ENCODE results near the gene MAGEC3.

The MAGEC3 gene

DNA sequence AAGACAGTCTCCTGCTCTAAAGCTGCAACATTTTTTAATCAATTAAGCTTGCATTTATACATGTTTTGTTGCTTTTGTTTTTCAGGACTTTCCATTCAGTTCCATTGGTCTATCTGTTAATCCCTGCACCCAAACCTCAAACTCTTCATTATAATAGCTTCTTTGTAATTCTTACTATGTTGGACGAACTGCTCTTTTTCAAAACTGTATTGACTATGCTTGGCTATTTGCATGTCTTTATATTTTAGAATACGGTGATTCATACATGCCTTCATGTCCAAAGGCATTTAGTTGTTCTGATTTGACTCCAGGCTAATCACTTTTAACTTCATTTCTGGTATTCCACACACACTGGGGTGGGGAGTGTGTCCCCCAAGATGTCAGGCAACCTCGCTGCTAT is 79.7 kb downstream of the MAGEC3 start:
- no peak overlapping the region for H3K4me3 ChIP-seq (ENCODE audit: low read length)
- TF ChIP-seq ZNF274 (IDR thresholded peaks at IDR 0.05; ENCODE audit: low read depth, low read length): no peak

DNA sequence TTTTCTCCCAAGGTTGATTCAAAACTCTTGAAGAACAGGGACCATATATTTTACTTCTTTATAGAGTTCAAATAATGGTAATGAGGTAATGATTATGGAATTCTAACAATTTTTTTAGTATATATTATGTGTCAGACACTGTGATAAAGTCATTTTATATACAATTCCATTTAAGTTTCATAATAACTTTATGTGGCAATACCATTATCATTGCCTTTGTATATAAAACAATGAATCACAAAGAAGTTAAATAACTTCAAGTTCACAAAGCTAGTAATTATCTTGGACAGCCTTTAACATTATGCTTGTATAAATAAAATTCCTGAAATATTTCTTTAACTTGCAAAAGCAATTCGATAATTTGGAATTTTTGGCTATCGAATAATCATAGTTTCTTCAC is 86.2 kb downstream of the MAGEC3 start:
- TF ChIP-seq ZNF274 (IDR thresholded peaks at IDR 0.05; ENCODE audit: low read depth, low read length): no peak
- H3K4me3 ChIP-seq (ENCODE audit: low read length): no peak overlapping the region

DNA sequence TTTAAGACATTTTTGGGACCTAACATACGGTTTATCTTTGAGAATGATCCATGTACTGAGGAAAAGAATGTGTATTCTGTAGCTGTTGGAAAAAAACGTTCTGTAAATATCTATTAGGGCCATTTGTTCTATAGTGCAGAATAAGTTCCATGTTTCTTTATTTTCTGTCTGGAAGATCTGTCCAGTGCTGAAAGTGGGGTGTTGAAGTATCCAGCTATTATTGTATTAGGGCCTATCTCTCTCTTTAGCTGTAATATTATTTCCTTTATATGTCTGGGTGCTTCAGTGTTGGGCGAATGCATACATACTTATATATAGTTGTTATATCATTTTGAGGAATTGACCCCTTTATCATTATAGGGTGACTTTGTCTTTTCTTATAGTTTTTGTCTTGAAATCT is 90.3 kb downstream of the MAGEC3 start:
- no peak overlapping the region for H3K4me3 ChIP-seq (ENCODE audit: low read length)
- TF ChIP-seq ZNF274 (IDR thresholded peaks at IDR 0.05; ENCODE audit: low read depth, low read length): no peak

DNA sequence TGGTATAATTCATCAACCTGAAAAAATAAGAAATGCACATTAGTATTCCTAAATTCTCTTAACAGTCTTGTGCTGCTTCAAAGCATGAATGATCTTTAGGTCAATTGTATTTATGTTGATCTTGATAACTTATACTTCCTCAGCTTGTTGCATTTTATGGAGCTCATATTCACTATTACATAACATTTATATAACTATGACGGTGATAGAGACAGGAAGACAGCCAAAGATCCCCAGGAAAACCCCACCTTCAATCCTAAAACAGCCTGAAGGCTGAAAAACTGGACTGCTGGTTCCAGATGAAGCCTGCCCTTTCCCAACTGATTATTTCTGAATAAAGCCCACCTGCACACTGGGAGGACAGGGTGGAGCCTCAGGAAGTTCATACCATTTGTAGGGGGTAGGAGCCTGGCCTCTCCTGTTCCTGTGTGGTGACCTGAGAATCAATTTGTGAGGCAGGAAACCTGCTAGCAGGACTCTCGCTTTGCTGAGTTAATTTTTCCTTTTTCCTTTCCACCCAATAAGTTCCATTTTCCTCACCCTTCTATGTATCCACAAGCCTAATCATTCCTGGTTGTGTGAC is 96.0 kb downstream of the MAGEC3 start:
- no peak for TF ChIP-seq ZNF274 (IDR thresholded peaks at IDR 0.05; ENCODE audit: low read depth, low read length)
- no peak overlapping the region for H3K4me3 ChIP-seq (ENCODE audit: low read length)

DNA sequence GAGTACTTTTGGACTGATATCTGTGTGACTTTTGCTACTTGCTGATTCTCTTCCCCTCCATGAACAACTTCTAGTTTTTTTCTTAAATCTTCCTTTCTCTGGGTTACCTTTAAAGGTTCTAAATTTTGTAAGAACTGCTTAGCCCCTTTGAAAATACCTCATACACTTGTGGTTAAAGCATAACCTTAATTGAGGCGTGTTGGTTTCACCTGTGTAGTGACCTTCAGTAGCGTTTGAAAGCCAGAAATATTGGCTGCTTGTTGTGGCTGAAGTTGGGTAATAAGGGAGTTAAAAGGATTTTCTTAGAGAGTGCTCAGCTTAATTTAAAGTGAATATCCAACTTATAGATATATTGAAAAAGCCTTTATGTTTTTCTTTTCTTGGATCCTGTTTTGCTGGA is 97.5 kb downstream of the MAGEC3 start:
- H3K4me3 ChIP-seq (ENCODE audit: low read length): no peak overlapping the region
- TF ChIP-seq ZNF274 (IDR thresholded peaks at IDR 0.05; ENCODE audit: low read depth, low read length): no peak

- no peak overlapping the region for H3K4me3 ChIP-seq (ENCODE audit: low read length)
- no peak for TF ChIP-seq ZNF274 (IDR thresholded peaks at IDR 0.05; ENCODE audit: low read depth, low read length)
Observed at GRCh38 chrX:141936080-141936479, 98.0 kb downstream of the MAGEC3 start.

DNA sequence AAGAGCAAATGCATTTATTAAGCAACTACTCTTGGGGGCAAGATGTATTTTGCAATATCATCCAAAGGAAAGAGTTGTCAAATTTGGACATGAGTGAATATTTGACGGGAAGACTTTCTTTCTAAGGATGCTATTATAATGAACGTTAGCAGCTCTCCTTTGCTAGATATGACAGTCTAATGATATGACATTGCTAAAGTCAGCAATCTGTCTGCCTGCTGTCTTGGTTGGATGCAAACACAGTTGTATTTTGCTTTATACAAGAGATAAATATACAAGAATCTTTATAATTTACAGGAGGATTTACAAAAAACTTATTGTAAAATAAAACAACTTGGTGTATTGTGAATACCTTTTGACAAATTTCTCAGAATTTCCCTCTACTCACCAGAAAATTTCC is 103.1 kb downstream of the MAGEC3 start:
- H3K4me3 ChIP-seq (ENCODE audit: low read length): no peak overlapping the region
- TF ChIP-seq ZNF274 (IDR thresholded peaks at IDR 0.05; ENCODE audit: low read depth, low read length): no peak

DNA sequence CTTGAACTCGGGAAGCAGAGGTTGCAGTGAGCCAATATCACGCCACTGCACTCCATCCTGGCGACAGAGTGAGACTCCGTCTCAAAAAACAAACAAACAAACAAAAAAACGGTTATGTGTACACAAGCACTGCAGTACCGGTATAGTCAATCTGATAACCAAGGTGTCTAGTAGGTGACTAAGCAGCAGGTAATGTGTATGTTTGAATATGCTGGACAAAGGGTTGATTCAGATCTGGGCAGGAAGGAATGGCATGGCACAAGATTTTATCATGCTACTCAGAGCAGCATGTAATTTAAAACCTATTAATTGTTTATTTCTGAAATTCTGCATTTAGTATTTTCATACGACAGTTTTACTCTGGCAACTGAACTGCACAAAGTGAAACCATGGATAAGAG is 107.3 kb downstream of the MAGEC3 start:
- TF ChIP-seq ZNF274 (IDR thresholded peaks at IDR 0.05; ENCODE audit: low read depth, low read length): no peak
- H3K4me3 ChIP-seq (ENCODE audit: low read length): no peak overlapping the region

- no peak for TF ChIP-seq ZNF274 (IDR thresholded peaks at IDR 0.05; ENCODE audit: low read depth, low read length)
- H3K4me3 ChIP-seq (ENCODE audit: low read length): no peak overlapping the region
Observed at GRCh38 chrX:141947350-141947749, 109.2 kb downstream of the MAGEC3 start.

All from GM08714 (cell line).